GM18868 (cell line): ENCODE measurements around the gene EXOSC5.
"Not testable (repeated sequence)": the region's sequence is repeated elsewhere in the genome, so short reads cannot be mapped to it uniquely, and the experiment has no call there.

ENCODE experiments used
- ATAC-seq: cut with Tn5 transposase; IDR thresholded peaks from one replicate; pipeline ENCODE4 v1.9.1; 2021; ENCODE audit warnings: mild to moderate bottlenecking, moderate library complexity; ENCODE audit not compliant: unreplicated experiment

Gene EXOSC5

GRCh38 chr19:41371541-41371940 lies 25.6 kb downstream of the EXOSC5 start:
- ATAC-seq, result no peak

DNA sequence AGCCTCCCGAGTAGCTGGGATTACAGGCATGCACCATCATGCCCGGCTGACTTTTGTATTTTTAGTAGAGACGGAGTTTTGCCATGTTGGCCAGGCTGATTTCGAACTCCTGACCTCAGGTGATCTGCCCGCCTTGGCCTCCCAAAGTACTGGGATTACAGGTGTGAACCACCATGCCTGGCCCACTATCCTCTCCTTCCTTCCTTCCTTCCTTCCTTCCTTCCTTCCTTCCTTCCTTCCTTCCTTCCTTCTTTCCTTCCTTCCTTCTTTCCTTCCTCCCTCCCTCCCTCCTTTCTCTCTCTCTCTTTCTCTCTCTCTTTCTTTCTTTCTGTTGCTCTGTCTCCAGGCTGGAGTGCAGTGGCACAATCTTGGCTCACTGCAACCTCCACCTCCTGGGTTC lies 26.0 kb downstream of the EXOSC5 start:
- not testable (repeated sequence) for ATAC-seq

GRCh38 chr19:41369769-41370168 lies 27.4 kb downstream of the EXOSC5 start:
- ATAC-seq, result no peak

DNA sequence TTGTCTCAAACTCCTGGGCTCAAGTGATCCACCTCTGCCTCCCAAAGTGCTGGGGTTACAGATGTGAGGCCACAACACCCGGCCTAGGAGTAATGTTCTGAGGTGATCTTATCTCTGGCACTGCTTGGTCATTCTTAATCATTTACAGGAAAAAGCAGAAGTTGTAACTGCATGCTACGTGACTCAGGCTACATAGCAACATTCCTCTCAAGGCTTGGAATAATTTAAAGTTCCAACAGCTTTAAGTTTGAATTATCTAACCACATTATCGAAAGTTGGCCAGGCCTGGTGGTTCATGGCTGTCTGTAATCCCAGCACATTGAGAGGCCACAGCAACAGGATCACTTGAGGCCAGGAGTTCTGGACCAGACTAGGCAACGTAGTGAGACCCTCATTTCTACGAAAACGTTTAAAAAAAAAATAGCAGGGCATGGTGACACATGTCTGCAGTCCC lies 29.3 kb downstream of the EXOSC5 start:
- no peak for ATAC-seq

DNA sequence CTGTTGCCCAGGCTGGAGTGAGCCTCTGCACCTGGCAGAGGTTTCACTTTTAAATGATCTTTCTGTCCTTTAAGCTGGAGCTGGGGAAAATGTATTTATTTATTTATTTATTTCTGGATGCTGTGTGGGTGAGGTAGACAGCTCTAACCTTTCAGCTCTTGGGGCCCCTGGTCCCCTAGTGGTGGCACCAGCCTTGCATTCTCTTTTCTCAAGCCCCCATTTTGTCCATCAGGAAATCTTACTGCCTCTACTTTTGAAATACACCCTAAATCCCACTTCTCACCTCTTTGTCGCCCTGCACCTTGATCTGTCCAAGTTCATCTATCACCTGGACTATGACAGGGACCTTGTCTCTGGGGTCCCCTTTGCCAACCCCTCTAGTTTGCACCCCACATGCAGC lies 31.1 kb downstream of the EXOSC5 start:
- ATAC-seq, result no peak

DNA sequence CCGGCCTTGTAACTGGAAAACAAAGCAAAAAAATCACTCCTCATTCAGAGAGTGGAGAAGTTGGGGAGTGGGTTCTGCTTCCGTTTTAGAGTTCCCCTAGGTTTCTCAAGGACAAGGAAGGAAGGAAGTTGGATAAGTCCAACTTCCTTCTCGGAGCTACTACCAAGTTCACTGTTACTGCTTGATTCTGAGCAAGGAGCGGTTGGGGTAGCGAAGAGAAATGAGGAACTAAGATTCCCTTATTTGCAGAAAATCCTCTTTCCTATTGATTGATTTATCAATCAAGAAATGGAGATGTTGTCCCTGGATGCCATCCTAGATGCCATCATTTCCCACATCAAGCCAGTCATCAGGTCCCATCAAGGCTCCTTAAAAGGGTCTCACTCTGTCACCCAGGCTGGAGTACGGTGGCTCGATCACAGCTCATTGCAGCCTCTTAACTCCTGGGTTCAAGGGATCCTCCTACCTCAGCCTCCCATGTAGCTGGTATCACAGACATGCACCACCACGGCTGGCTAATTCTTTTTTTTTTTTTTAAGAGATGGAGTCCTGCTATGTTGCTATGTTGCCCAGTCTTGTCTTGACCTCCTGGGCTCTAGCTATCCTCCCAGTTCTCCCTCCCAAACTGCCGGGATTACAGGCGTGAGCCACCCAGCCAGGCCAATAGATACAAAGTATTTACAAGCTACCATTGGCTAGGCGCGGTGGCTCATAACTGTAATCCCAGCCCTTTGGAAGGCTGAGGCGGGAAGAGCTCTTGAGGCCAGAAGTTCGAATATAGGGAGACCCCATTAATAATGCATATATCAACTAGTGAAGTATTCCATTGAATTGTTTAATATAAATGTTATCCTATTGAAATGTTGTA lies 32.4 kb downstream of the EXOSC5 start:
- ATAC-seq, result no peak

GRCh38 chr19:41363753-41364523 lies 33.2 kb downstream of the EXOSC5 start, which contains the start of gene B9D2:
Gene B9D2 (minus strand): TSS chr19:41364149. CDS start chr19:41363519, 630 bp downstream.
- ATAC-seq, result peak; percentile 81

GRCh38 chr19:41363371-41363752 lies 33.8 kb downstream of the EXOSC5 start:
- no peak for ATAC-seq

DNA sequence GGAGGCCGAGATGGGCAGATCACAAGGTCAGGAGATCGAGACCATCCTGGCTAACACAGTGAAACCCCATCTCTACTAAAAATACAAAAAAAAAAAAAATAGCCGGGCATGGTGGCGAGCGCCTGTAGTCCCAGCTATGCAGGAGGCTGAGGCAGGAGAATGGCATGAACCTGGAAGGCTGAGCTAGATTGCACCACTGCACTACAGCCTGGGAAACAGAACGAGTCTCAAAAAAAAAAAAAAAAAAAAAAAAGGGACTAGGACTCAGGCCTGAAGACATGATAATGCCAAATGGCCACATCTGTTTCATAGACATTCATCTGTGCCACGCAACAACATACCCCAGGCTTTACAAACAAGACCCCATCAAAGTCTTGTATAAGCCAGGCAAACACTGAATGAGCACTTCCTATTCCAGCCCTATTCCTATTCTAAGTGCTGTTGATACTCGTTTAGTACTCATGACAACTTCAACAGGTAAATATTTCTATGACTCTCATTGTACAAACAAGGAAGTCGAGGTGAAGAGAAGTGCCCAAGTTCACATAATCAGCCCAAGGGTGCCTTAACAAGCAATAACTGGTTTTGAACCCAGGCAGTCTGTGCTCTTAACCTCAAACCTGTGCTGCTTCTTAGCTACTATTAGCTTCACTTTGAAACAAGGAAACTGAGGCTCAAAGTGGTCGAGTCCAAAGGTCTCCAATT lies 34.9 kb downstream of the EXOSC5 start:
- ATAC-seq, result no peak

DNA sequence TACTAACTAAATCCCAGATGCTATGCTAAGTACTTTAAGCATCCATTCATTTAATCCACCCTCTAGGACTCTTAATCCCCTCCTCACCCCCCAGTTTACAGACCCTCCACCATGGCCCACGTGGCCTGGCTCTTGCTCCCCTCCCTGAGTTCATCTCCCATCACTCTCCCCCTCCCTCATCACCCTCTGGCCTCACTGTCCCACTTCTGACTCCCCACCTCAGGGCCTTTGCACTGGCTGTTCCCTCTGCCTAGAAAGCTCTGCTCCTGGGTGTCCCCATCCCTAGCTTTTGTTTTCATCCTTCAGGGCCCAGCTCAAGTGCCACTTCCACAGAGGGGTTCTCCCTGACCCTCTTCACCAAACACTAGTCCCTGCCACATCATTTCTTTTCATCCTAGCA lies 37.4 kb downstream of the EXOSC5 start:
- ATAC-seq, result no peak

DNA sequence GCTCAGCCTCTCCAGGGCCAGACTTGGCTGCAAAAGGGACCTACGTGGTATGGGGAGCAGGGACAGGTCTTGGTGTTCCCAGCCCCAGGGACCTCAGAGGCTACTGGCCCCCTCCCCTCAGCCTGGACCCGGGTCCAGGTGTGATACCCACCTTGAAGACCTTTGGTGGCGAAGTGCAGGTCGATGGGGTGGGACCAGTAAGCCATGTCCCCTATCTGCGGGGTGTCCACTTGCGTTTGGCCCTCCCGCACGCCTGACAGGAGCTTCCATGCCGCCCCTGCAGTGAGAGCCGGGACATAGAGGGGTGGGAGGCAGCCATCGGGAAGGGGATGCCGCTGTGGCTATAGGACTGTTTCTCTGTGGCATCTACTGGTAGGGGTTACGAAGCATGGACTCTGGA lies 39.4 kb downstream of the EXOSC5 start:
- ATAC-seq, result no peak

DNA sequence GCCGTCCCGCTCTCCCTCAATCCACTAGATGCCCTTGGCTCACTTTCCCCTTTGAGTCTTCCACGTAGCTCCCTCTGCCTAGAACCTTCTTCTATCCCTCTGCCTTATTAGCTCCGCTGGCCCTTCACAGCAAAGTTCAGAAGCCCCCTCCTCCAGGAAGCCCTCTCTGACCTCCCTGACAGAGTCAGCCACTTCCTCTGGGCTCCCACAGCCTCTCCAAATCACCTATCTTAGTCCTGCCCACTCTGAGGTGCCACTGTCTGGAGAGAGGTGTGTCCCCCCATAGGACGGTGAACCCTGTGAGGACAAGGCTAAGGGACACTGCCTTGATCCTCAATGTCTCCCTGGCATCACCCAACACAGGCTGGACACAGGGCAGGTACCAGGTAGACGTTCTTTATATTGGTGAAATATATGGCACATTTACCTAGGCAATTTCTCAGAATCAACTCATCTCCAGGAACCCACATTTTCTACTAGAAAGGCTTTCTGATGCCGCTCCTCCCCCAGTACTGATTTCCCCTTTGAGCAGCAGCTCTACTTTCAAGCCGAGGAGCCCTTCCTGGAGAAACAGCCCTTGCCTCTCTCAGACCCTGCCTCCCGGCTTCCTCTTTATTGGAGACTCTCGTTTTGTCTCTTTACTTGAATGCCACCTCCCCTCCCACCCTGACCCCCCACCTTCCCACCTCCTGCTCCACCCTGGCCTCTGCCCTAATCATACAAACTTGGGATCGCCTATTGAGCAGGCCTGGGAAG lies 40.0 kb downstream of the EXOSC5 start:
- ATAC-seq, result no peak

DNA sequence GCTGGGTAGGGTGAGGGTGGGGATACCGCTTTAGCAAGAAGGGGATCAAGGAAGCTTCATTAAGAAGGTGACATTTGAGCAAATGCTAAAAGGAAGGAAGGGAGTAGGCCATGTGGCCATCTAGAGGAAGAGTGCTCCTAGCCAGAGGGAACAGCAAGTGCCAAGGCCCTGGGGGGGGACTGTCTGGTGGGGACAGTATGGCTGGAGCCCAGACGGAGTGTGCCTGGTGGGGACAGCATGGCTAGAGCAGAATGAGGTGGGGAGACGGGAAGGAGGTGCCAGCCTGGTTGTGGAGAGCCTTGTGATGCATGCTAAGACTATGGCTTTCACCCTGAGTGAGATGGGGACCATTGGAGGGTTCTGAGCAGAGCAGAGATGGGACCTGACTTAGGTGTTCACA lies 41.4 kb downstream of the EXOSC5 start:
- no peak for ATAC-seq

DNA sequence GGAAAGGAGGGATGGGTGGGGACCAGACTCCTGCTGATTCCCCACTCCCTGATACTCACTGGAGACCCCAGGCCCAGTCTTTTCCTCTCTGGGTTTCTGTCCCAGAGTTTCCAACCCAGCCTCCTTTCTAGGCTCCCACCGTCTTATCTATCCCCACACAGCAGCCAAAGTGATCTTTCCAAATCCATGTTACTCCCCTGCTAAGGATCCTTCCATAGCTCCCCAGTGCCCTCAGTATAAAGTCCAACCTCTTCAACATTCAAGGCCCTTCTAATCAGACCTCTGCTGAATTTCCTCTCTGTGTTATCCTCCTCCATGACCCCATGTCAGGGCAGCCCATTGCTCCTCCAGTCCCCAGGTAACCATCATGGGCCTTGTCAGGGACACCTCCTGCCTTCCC lies 42.1 kb downstream of the EXOSC5 start:
- ATAC-seq, result no peak

DNA sequence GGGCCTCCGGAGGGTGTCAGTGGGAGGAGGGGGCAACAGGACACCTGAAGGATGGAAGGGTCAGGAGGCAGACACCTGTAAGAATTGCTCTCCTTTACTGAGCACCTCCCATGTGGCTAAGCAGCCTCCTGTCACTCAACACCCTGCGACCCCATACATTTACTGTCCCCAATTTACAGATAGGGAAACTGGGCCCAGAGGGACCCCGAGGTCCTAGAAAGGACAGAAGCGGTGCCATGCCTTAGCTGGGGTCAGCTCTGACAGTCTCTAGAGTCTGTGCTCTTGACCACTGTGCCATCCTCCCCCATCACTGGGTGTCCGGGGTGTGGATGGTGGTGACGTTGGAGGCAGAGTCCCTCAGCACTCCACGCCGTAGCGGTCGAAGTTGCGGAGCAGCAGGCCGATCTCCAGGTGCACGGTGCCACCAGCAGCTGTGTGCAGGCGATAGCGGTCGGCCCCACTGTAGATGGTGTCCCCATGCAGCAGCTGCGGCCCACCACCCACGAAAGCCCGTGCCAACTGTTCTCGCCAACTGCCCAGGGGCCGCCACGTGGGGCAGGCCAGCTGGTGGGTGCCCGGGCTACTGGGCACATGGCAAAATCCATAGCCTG lies 42.7 kb downstream of the EXOSC5 start:
- no peak for ATAC-seq

DNA sequence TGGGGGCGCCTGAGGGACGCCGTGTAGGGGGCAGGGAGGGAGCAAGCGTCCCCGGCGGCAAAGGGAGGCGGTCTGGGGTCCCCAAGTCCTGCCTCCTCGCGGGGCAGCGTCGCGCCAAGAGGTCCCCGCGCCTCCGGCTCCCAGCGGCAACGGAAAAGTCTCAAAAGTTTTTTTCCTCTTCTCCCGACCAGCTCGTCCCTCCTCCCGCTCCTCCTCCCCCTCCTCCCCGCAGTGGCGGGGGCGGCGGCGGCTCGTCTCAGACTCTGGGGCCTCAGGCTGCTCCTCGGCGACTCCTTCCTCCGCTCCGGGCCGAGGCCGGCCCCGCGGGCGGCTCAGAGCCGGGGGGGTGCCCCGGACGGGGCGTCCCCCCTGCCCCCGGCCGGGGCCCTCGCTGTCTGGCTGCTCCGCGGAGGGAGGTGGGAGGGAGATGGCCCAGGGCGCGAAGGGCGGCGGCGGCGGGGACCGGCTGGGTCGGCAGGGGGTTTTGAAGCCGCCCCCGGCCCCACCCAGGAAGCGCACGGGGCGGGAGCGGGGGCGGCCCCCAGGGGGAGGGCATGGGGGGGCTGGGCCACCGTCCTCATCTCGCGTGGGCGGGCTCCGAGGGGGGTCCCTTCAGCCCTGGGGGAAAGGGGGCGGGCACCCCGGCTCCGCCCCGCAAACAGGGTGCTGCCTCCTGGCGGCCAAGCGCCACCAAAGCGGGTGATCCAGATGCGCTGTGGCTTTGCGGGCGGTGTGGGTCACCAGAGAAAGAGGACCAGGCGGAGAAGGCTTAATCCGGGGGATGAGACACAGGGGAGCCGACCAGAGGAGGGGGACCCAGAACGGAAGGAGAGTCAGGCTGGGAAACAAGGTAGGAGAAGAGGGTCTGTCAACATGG lies 43.5 kb downstream of the EXOSC5 start, which contains the start of gene TGFB1:
Gene TGFB1 (minus strand): TSS at position 457 of the 877 bp plus-strand sequence. CDS start 878 bp downstream, outside the sequence.
- ATAC-seq, result peak; percentile 47

DNA sequence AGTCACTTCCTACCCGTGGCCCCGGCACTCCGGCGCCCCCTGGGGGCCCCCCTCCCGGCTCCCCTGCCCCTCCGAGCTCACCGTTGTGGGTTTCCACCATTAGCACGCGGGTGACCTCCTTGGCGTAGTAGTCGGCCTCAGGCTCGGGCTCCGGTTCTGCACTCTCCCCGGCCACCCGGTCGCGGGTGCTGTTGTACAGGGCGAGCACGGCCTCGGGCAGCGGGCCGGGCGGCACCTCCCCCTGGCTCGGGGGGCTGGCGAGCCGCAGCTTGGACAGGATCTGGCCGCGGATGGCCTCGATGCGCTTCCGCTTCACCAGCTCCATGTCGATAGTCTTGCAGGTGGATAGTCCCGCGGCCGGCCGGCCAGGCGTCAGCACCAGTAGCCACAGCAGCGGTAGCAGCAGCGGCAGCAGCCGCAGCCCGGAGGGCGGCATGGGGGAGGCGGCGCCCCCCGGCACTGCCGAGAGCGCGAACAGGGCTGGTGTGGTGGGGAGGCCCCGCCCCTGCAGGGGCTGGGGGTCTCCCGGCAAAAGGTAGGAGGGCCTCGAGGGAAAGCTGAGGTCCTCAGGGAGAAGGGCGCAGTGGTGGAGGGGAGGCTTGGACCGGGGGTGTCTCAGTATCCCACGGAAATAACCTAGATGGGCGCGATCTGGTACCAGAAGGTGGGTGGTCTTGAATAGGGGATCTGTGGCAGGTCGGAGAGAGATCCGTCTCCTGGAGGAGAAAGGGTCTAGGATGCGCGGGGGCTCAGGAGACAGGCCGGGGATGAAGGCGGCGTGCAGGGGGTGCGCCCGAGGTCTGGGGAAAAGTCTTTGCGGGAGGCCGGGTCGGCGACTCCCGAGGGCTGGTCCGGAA lies 44.3 kb downstream of the EXOSC5 start:
- no peak for ATAC-seq

DNA sequence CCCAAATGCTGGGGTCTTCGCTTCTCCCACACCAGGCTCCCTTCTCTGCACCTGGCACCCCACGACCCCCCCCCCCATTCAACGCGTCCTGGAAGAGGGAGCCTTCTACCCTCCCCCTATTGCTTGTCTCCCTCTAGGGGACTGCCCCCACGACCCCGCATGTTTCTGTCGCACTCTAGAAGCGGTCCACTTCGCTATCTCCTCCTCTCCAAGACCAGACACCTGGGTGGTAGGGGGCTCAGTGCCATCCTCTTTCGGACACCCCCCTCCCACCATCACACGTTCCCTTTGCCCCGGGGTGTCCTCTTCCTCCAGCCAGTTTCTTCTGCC lies 44.9 kb downstream of the EXOSC5 start:
- no peak for ATAC-seq
